ENCODE results near the gene CD8B2.
"Not testable (repeated sequence)": the region's sequence is repeated elsewhere in the genome, so short reads cannot be mapped to it uniquely, and the experiment has no call there.

CD8B2 gene

GRCh38 chr2:106511934-106512333, 24.8 kb downstream of the CD8B2 start:
- not testable (repeated sequence) for H3K27me3 ChIP-seq (ENCODE audit: control insufficient read depth in 5 of 5, insufficient read depth in 4 of 5, low read length in 5 of 5); H3K27ac ChIP-seq (ENCODE audit: low read depth, low read length); H3K9ac ChIP-seq (ENCODE audit: low read length in 5 of 5); H3K9me3 ChIP-seq (ENCODE audit: control insufficient read depth in 5 of 5, low read length in 5 of 5); H3K36me3 ChIP-seq (ENCODE audit: control insufficient read depth in 5 of 5, insufficient read depth in 5 of 5, low read length in 5 of 5); H3K4me1 ChIP-seq (ENCODE audit: control insufficient read depth in 5 of 5, insufficient read depth in 5 of 5, low read length in 5 of 5)
- H3K4me3 ChIP-seq (ENCODE audit: low read depth in 1 of 5, low read length in 5 of 5), result peak overlapping the region in 2 of 5 donors; percentile 27 to 46

- not testable (repeated sequence) for H3K36me3 ChIP-seq (ENCODE audit: control insufficient read depth in 5 of 5, insufficient read depth in 5 of 5, low read length in 5 of 5); H3K9ac ChIP-seq (ENCODE audit: low read length in 5 of 5); H3K4me1 ChIP-seq (ENCODE audit: control insufficient read depth in 5 of 5, insufficient read depth in 5 of 5, low read length in 5 of 5); H3K27ac ChIP-seq (ENCODE audit: low read depth, low read length); H3K9me3 ChIP-seq (ENCODE audit: control insufficient read depth in 5 of 5, low read length in 5 of 5); H3K4me3 ChIP-seq (ENCODE audit: low read depth in 1 of 5, low read length in 5 of 5); H3K27me3 ChIP-seq (ENCODE audit: control insufficient read depth in 5 of 5, insufficient read depth in 4 of 5, low read length in 5 of 5)
Measured at GRCh38 chr2:106513391-106513790, 26.2 kb downstream of the CD8B2 start.

GRCh38 chr2:106514827-106515226, 27.7 kb downstream of the CD8B2 start:
- H3K27me3 ChIP-seq (ENCODE audit: control insufficient read depth in 5 of 5, insufficient read depth in 4 of 5, low read length in 5 of 5); H3K4me3 ChIP-seq (ENCODE audit: low read depth in 1 of 5, low read length in 5 of 5); H3K36me3 ChIP-seq (ENCODE audit: control insufficient read depth in 5 of 5, insufficient read depth in 5 of 5, low read length in 5 of 5); H3K27ac ChIP-seq (ENCODE audit: low read depth, low read length); H3K9me3 ChIP-seq (ENCODE audit: control insufficient read depth in 5 of 5, low read length in 5 of 5); H3K4me1 ChIP-seq (ENCODE audit: control insufficient read depth in 5 of 5, insufficient read depth in 5 of 5, low read length in 5 of 5); H3K9ac ChIP-seq (ENCODE audit: low read length in 5 of 5): not testable (repeated sequence)

GRCh38 chr2:106516436-106516835, 29.3 kb downstream of the CD8B2 start:
- no peaks in the 10 kb centered on the region for H3K27me3 ChIP-seq (ENCODE audit: control insufficient read depth in 5 of 5, insufficient read depth in 4 of 5, low read length in 5 of 5)
- no peaks in the 10 kb centered on the region for H3K36me3 ChIP-seq (ENCODE audit: control insufficient read depth in 5 of 5, insufficient read depth in 5 of 5, low read length in 5 of 5)
- no peaks in the 10 kb centered on the region for H3K9me3 ChIP-seq (ENCODE audit: control insufficient read depth in 5 of 5, low read length in 5 of 5)
- H3K4me1 ChIP-seq (ENCODE audit: control insufficient read depth in 5 of 5, insufficient read depth in 5 of 5, low read length in 5 of 5), result no peaks in the 10 kb centered on the region
- no peak overlapping the region for H3K9ac ChIP-seq (ENCODE audit: low read length in 5 of 5)
- no peak overlapping the region for H3K4me3 ChIP-seq (ENCODE audit: low read depth in 1 of 5, low read length in 5 of 5)
- H3K27ac ChIP-seq (ENCODE audit: low read depth, low read length), result no peak overlapping the region

GRCh38 chr2:106516864-106517263, 29.7 kb downstream of the CD8B2 start:
- Histone ChIP-seq H3K27ac (ENCODE audit: low read depth, low read length) (no peak overlapping the region), H3K36me3 (ENCODE audit: control insufficient read depth in 5 of 5, insufficient read depth in 5 of 5, low read length in 5 of 5) (no peaks in the 10 kb centered on the region), H3K4me3 (ENCODE audit: low read depth in 1 of 5, low read length in 5 of 5) (no peak overlapping the region)

GRCh38 chr2:106517329-106517728, 30.2 kb downstream of the CD8B2 start:
- no peaks in the 10 kb centered on the region for H3K9me3 ChIP-seq (ENCODE audit: control insufficient read depth in 5 of 5, low read length in 5 of 5)
- no peaks in the 10 kb centered on the region for H3K36me3 ChIP-seq (ENCODE audit: control insufficient read depth in 5 of 5, insufficient read depth in 5 of 5, low read length in 5 of 5)
- no peak overlapping the region for H3K9ac ChIP-seq (ENCODE audit: low read length in 5 of 5)
- H3K27me3 ChIP-seq (ENCODE audit: control insufficient read depth in 5 of 5, insufficient read depth in 4 of 5, low read length in 5 of 5), result no peaks in the 10 kb centered on the region
- no peak overlapping the region for H3K27ac ChIP-seq (ENCODE audit: low read depth, low read length)
- no peaks in the 10 kb centered on the region for H3K4me1 ChIP-seq (ENCODE audit: control insufficient read depth in 5 of 5, insufficient read depth in 5 of 5, low read length in 5 of 5)
- H3K4me3 ChIP-seq (ENCODE audit: low read depth in 1 of 5, low read length in 5 of 5), result no peak overlapping the region

More at GRCh38 chr2:106516864-106517263, 29.7 kb downstream of the CD8B2 start:
- Histone ChIP-seq H3K9ac (ENCODE audit: low read length in 5 of 5) (no peak overlapping the region), H3K4me1 (ENCODE audit: control insufficient read depth in 5 of 5, insufficient read depth in 5 of 5, low read length in 5 of 5) (no peaks in the 10 kb centered on the region), H3K27me3 (ENCODE audit: control insufficient read depth in 5 of 5, insufficient read depth in 4 of 5, low read length in 5 of 5) (no peaks in the 10 kb centered on the region), H3K9me3 (ENCODE audit: control insufficient read depth in 5 of 5, low read length in 5 of 5) (no peaks in the 10 kb centered on the region)

- Histone ChIP-seq H3K9me3 (ENCODE audit: control insufficient read depth in 5 of 5, low read length in 5 of 5) (peaks cover 0 to 14% (median 3%) of the 10 kb centered on the region in 5 donors), H3K9ac (ENCODE audit: low read length in 5 of 5) (no peak overlapping the region), H3K27me3 (ENCODE audit: control insufficient read depth in 5 of 5, insufficient read depth in 4 of 5, low read length in 5 of 5) (no peaks in the 10 kb centered on the region), H3K4me1 (ENCODE audit: control insufficient read depth in 5 of 5, insufficient read depth in 5 of 5, low read length in 5 of 5) (no peaks in the 10 kb centered on the region), H3K4me3 (ENCODE audit: low read depth in 1 of 5, low read length in 5 of 5) (no peak overlapping the region), H3K36me3 (ENCODE audit: control insufficient read depth in 5 of 5, insufficient read depth in 5 of 5, low read length in 5 of 5) (no peaks in the 10 kb centered on the region), H3K27ac (ENCODE audit: low read depth, low read length) (no peak overlapping the region)
Measured at GRCh38 chr2:106519767-106520166, 32.6 kb downstream of the CD8B2 start.

- Histone ChIP-seq H3K36me3 (ENCODE audit: control insufficient read depth in 5 of 5, insufficient read depth in 5 of 5, low read length in 5 of 5) (no peaks in the 10 kb centered on the region), H3K4me1 (ENCODE audit: control insufficient read depth in 5 of 5, insufficient read depth in 5 of 5, low read length in 5 of 5) (no peaks in the 10 kb centered on the region), H3K27ac (ENCODE audit: low read depth, low read length) (no peak overlapping the region), H3K27me3 (ENCODE audit: control insufficient read depth in 5 of 5, insufficient read depth in 4 of 5, low read length in 5 of 5) (no peaks in the 10 kb centered on the region), H3K4me3 (ENCODE audit: low read depth in 1 of 5, low read length in 5 of 5) (no peak overlapping the region), H3K9me3 (ENCODE audit: control insufficient read depth in 5 of 5, low read length in 5 of 5) (peaks cover 0 to 14% (median 3%) of the 10 kb centered on the region in 5 donors), H3K9ac (ENCODE audit: low read length in 5 of 5) (no peak overlapping the region)
Measured at GRCh38 chr2:106521016-106521415, 33.9 kb downstream of the CD8B2 start.

- no peak overlapping the region for H3K4me3 ChIP-seq (ENCODE audit: low read depth in 1 of 5, low read length in 5 of 5)
- peaks cover 0 to 14% (median 3%) of the 10 kb centered on the region in 5 donors for H3K9me3 ChIP-seq (ENCODE audit: control insufficient read depth in 5 of 5, low read length in 5 of 5)
- H3K27ac ChIP-seq (ENCODE audit: low read depth, low read length), result no peak overlapping the region
- H3K4me1 ChIP-seq (ENCODE audit: control insufficient read depth in 5 of 5, insufficient read depth in 5 of 5, low read length in 5 of 5), result peaks cover 0 to 4% (median 0%) of the 10 kb centered on the region in 5 donors
- no peak overlapping the region for H3K9ac ChIP-seq (ENCODE audit: low read length in 5 of 5)
- no peaks in the 10 kb centered on the region for H3K36me3 ChIP-seq (ENCODE audit: control insufficient read depth in 5 of 5, insufficient read depth in 5 of 5, low read length in 5 of 5)
- no peaks in the 10 kb centered on the region for H3K27me3 ChIP-seq (ENCODE audit: control insufficient read depth in 5 of 5, insufficient read depth in 4 of 5, low read length in 5 of 5)
Measured at GRCh38 chr2:106523976-106524665, 37.0 kb downstream of the CD8B2 start.

- Histone ChIP-seq H3K27me3 (ENCODE audit: control insufficient read depth in 5 of 5, insufficient read depth in 4 of 5, low read length in 5 of 5) (peaks cover 0 to 5% (median 3%) of the 10 kb centered on the region in 5 donors), H3K27ac (ENCODE audit: low read depth, low read length) (no peak overlapping the region), H3K4me3 (ENCODE audit: low read depth in 1 of 5, low read length in 5 of 5) (no peak overlapping the region)
Measured at GRCh38 chr2:106530866-106531265, 43.7 kb downstream of the CD8B2 start.

More at GRCh38 chr2:106530866-106531265, 43.7 kb downstream of the CD8B2 start:
- no peaks in the 10 kb centered on the region for H3K9me3 ChIP-seq (ENCODE audit: control insufficient read depth in 5 of 5, low read length in 5 of 5)
- no peaks in the 10 kb centered on the region for H3K36me3 ChIP-seq (ENCODE audit: control insufficient read depth in 5 of 5, insufficient read depth in 5 of 5, low read length in 5 of 5)
- peaks cover 0 to 4% (median 0%) of the 10 kb centered on the region in 5 donors for H3K4me1 ChIP-seq (ENCODE audit: control insufficient read depth in 5 of 5, insufficient read depth in 5 of 5, low read length in 5 of 5)
- H3K9ac ChIP-seq (ENCODE audit: low read length in 5 of 5), result no peak overlapping the region

All from subcutaneous abdominal adipose tissue (tissue), 5 donors.